ENCODE data around the gene ASIC5.

ASIC5 gene, protein sequence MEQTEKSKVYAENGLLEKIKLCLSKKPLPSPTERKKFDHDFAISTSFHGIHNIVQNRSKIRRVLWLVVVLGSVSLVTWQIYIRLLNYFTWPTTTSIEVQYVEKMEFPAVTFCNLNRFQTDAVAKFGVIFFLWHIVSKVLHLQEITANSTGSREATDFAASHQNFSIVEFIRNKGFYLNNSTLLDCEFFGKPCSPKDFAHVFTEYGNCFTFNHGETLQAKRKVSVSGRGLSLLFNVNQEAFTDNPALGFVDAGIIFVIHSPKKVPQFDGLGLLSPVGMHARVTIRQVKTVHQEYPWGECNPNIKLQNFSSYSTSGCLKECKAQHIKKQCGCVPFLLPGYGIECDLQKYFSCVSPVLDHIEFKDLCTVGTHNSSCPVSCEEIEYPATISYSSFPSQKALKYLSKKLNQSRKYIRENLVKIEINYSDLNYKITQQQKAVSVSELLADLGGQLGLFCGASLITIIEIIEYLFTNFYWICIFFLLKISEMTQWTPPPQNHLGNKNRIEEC

GRCh38 chr4:155866177-155866576 lies at the start of gene ASIC5:
Gene ASIC5 (minus strand): TSS chr4:155866277. CDS start chr4:155866226, 51 bp downstream.
- no peak for TF ChIP-seq YY1 (IDR thresholded peaks at IDR 0.05; ENCODE audit: insufficient read depth, insufficient read length)
- Histone ChIP-seq H3K9ac (ENCODE audit: insufficient read length, low read depth) (no peak within 1 kb of the TSS), H3K9me3 (ENCODE audit: insufficient read depth, low read length) (no peaks in the 10 kb centered on the region; the same call in 1 of the 2 replicates), H3K27me3 (ENCODE audit: insufficient read depth, insufficient read length) (no peaks in the 10 kb centered on the region), H3K36me3 (ENCODE audit: insufficient read depth, insufficient read length, low read length) (no peaks in the 10 kb centered on the region), H3K4me1 (ENCODE audit: insufficient read depth, insufficient read length) (no peaks in the 10 kb centered on the region), H3K4me3 (ENCODE audit: insufficient read length, low read depth) (no peak within 1 kb of the TSS)
- no peak for DNase-seq (ENCODE audit: low read depth, low spot score)

DNA sequence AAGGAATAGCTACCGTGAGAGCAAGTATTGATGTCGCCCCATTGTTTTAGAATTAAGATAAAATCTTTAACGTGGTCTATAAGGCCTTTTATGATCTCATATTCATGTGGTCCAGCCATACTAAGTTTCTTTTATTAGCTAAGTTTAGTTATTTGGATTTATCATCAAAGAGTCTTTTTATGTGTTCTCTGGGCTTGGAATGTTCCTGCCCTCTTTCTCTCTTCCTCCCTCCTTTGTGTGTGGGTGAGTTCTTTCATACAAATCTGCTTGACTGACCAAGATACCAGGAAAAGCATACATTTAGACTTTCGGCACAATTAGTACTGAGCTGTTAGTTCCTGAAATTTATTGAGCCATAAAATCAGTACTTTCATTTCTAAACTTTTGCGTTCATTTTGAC lies 48.7 kb upstream of the ASIC5 start:
- Histone ChIP-seq H3K4me1 (ENCODE audit: insufficient read depth, insufficient read length) (no peaks in the 10 kb centered on the region), H3K36me3 (ENCODE audit: insufficient read depth, insufficient read length, low read length) (no peaks in the 10 kb centered on the region), H3K27me3 (ENCODE audit: insufficient read depth, insufficient read length) (no peaks in the 10 kb centered on the region), H3K4me3 (ENCODE audit: insufficient read length, low read depth) (no peak overlapping the region), H3K9me3 (ENCODE audit: insufficient read depth, low read length) (no peaks in the 10 kb centered on the region), H3K9ac (ENCODE audit: insufficient read length, low read depth) (no peak overlapping the region)
- DNase-seq (ENCODE audit: low read depth, low spot score) = no peak
- TF ChIP-seq ZNF274 (IDR thresholded peaks at IDR 0.05; ENCODE audit: low read depth, low read length) = no peak
- no peak for TF ChIP-seq YY1 (IDR thresholded peaks at IDR 0.05; ENCODE audit: insufficient read depth, insufficient read length)

GRCh38 chr4:155911905-155912304 lies 45.8 kb upstream of the ASIC5 start:
- Histone ChIP-seq H3K4me1 (ENCODE audit: insufficient read depth, insufficient read length) (no peaks in the 10 kb centered on the region), H3K36me3 (ENCODE audit: insufficient read depth, insufficient read length, low read length) (no peaks in the 10 kb centered on the region), H3K9ac (ENCODE audit: insufficient read length, low read depth) (no peak overlapping the region), H3K4me3 (ENCODE audit: insufficient read length, low read depth) (no peak overlapping the region), H3K27me3 (ENCODE audit: insufficient read depth, insufficient read length) (no peaks in the 10 kb centered on the region), H3K9me3 (ENCODE audit: insufficient read depth, low read length) (no peaks in the 10 kb centered on the region)
- DNase-seq (ENCODE audit: low read depth, low spot score) = no peak
- TF ChIP-seq SUZ12 (IDR thresholded peaks at IDR 0.05; ENCODE audit: extremely low read depth, insufficient read depth, insufficient read length) = no peak
- TF ChIP-seq ZNF274 (IDR thresholded peaks at IDR 0.05; ENCODE audit: low read depth, low read length) = no peak
- TF ChIP-seq YY1 (IDR thresholded peaks at IDR 0.05; ENCODE audit: insufficient read depth, insufficient read length) = no peak

DNA sequence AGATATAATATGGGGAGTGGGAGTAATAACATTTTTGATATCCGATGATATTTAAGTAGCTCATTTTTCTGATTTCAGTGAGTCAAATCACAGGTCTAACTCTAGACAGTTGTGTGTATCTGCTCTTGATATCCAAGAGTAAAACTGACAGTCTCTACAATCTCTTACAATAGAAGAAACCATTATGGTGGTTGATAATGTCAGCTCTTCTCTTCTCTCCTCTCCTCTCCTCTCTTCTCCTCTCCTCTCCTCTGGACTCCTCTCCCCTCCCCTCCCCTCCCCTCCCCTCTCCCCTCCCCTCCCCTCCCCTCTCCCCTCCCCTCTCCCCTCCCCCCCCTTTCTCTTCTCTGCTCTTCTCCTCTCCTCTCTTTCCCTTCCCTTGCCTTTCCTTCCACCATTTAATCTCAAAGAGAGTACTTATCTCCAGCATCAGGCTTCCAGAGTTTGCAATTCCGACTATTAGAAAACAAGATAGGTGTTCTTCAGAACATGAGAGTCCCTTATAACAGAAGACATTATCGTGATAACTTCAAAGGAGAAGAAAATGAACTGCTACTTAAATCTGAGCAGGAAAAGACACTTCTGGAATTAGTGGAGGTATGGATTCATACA lies 43.6 kb upstream of the ASIC5 start:
- Histone ChIP-seq H3K27me3 (ENCODE audit: insufficient read depth, insufficient read length) (no peaks in the 10 kb centered on the region), H3K9ac (ENCODE audit: insufficient read length, low read depth) (no peak overlapping the region), H3K36me3 (ENCODE audit: insufficient read depth, insufficient read length, low read length) (no peaks in the 10 kb centered on the region), H3K9me3 (ENCODE audit: insufficient read depth, low read length) (no peaks in the 10 kb centered on the region), H3K4me3 (ENCODE audit: insufficient read length, low read depth) (no peak overlapping the region), H3K4me1 (ENCODE audit: insufficient read depth, insufficient read length) (no peaks in the 10 kb centered on the region)
- no peak for DNase-seq (ENCODE audit: low read depth, low spot score)
- TF ChIP-seq YY1 (IDR thresholded peaks at IDR 0.05; ENCODE audit: insufficient read depth, insufficient read length) = no peak
- no peak for TF ChIP-seq SUZ12 (IDR thresholded peaks at IDR 0.05; ENCODE audit: extremely low read depth, insufficient read depth, insufficient read length)
- TF ChIP-seq ZNF274 (IDR thresholded peaks at IDR 0.05; ENCODE audit: low read depth, low read length) = no peak

- no peak for TF ChIP-seq YY1 (IDR thresholded peaks at IDR 0.05; ENCODE audit: insufficient read depth, insufficient read length)
- no peak for TF ChIP-seq ZNF274 (IDR thresholded peaks at IDR 0.05; ENCODE audit: low read depth, low read length)
- TF ChIP-seq SUZ12 (IDR thresholded peaks at IDR 0.05; ENCODE audit: extremely low read depth, insufficient read depth, insufficient read length) = no peak
- H3K9ac ChIP-seq (ENCODE audit: insufficient read length, low read depth) = no peak overlapping the region
- DNase-seq (ENCODE audit: low read depth, low spot score) = no peak
- no peaks in the 10 kb centered on the region for H3K36me3 ChIP-seq (ENCODE audit: insufficient read depth, insufficient read length, low read length)
- no peaks in the 10 kb centered on the region for H3K27me3 ChIP-seq (ENCODE audit: insufficient read depth, insufficient read length)
- no peaks in the 10 kb centered on the region for H3K9me3 ChIP-seq (ENCODE audit: insufficient read depth, low read length)
- H3K4me1 ChIP-seq (ENCODE audit: insufficient read depth, insufficient read length) = no peaks in the 10 kb centered on the region
- no peak overlapping the region for H3K4me3 ChIP-seq (ENCODE audit: insufficient read length, low read depth)
Measured at GRCh38 chr4:155908187-155909139, 42.4 kb upstream of the ASIC5 start.

- DNase-seq (ENCODE audit: low read depth, low spot score) = no peak
- no peaks in the 10 kb centered on the region for H3K9me3 ChIP-seq (ENCODE audit: insufficient read depth, low read length)
- H3K4me1 ChIP-seq (ENCODE audit: insufficient read depth, insufficient read length) = no peaks in the 10 kb centered on the region
- H3K4me3 ChIP-seq (ENCODE audit: insufficient read length, low read depth) = no peak overlapping the region
- H3K9ac ChIP-seq (ENCODE audit: insufficient read length, low read depth) = no peak overlapping the region
- H3K27me3 ChIP-seq (ENCODE audit: insufficient read depth, insufficient read length) = no peaks in the 10 kb centered on the region
- no peak for TF ChIP-seq ZNF274 (IDR thresholded peaks at IDR 0.05; ENCODE audit: low read depth, low read length)
- no peak for TF ChIP-seq SUZ12 (IDR thresholded peaks at IDR 0.05; ENCODE audit: extremely low read depth, insufficient read depth, insufficient read length)
- no peaks in the 10 kb centered on the region for H3K36me3 ChIP-seq (ENCODE audit: insufficient read depth, insufficient read length, low read length)
Measured at GRCh38 chr4:155907556-155907955, 41.5 kb upstream of the ASIC5 start.
